ENCODE data around the gene SMKR1. TPM values are rescaled to one million over a fixed set of nuclear protein-coding genes. Genes with fewer than 3 reads are reported as not detected.

SMKR1 gene
- total RNA-seq, 1 experiment from 2014 or later, result 7.4 TPM

GRCh38 chr7:129503725-129504124, 1.4 kb downstream of the SMKR1 start:
- no peak for TF ChIP-seq EZH2 (IDR thresholded peaks at IDR 0.05; ENCODE audit: low read length, unreplicated experiment)
- no peak for TF ChIP-seq CTCF (conservative IDR thresholded peaks at IDR 0.05; ENCODE audit: low read depth, low read length)
- TF ChIP-seq EZH2phosphoT487 (IDR thresholded peaks at IDR 0.05; ENCODE audit: borderline replicate concordance, low read length), result no peak
- Histone ChIP-seq H3K4me1 (ENCODE audit: insufficient read depth, low read length) (0 out of 2 replicates have a peak, but pooled peaks cover 8% of the 10 kb centered on the region), H4K20me1 (ENCODE audit: low read length) (no peaks in the 10 kb centered on the region), H3K9me2 (replicated peaks; ENCODE audit: low read length) (no peaks in the 10 kb centered on the region), H3K27ac (ENCODE audit: low read length) (no peak overlapping the region), H3K4me3 (ENCODE audit: low read length) (no peak overlapping the region), H3K9ac (ENCODE audit: low read length) (no peak overlapping the region), H3K4me2 (ENCODE audit: low read length) (no peak overlapping the region), H3F3A (ENCODE audit: low read length, unreplicated experiment) (no peaks in the 10 kb centered on the region), H2AFZ (ENCODE audit: low read length) (no peak overlapping the region), H3K79me2 (ENCODE audit: low read length) (no peaks in the 10 kb centered on the region), H3K9me3 (ENCODE audit: low read length) (no peaks in the 10 kb centered on the region), H3K27me3 (ENCODE audit: low read length) (no peaks in the 10 kb centered on the region), H3K36me3 (ENCODE audit: low read depth, low read length) (no peaks in the 10 kb centered on the region)
- BruUV-seq (replicated peaks), result no TSS peak
- POLR2A ChIA-PET (ENCODE audit: unreplicated experiment), result interaction anchor here (0.6 kb wide), 1 partner anchor 97 kb away, joined by 4 read pairs; no protein-coding TSS in a partner anchor
- no peak for ATAC-seq
- CTCF ChIA-PET, result interaction anchor here (0.6 to 0.8 kb wide), 3 partner anchors 12 to 126 kb away, joined by 3 to 7 read pairs (median 3); no protein-coding TSS in a partner anchor
- intact Hi-C loops (cut with micrococcal nuclease), result loop anchor here (2.0 kb wide), 1 partner anchor 27 kb away; no protein-coding TSS in a partner anchor
- DNase-seq, result no peak

GRCh38 chr7:129512192-129512591, 9.9 kb downstream of the SMKR1 start:
- intact Hi-C loops (cut with micrococcal nuclease), result no loop called here
- ChIA-PET CTCF (no interaction called here), POLR2A (ENCODE audit: unreplicated experiment) (no interaction called here)
- H3K9me2 ChIP-seq (replicated peaks; ENCODE audit: low read length), result no peaks in the 10 kb centered on the region
- no peaks in the 10 kb centered on the region for H3K27me3 ChIP-seq (ENCODE audit: low read length)
- H3K79me2 ChIP-seq (ENCODE audit: low read length), result no peaks in the 10 kb centered on the region
- H3K36me3 ChIP-seq (ENCODE audit: low read depth, low read length), result no peaks in the 10 kb centered on the region
- H3K9me3 ChIP-seq (ENCODE audit: low read length), result no peaks in the 10 kb centered on the region
- ATAC-seq (no peak), DNase-seq (no peak)
- no peak overlapping the region for H3K9ac ChIP-seq (ENCODE audit: low read length)
- H3K4me3 ChIP-seq (ENCODE audit: low read length), result no peak overlapping the region
- no TSS peak for BruUV-seq (replicated peaks)
- H2AFZ ChIP-seq (ENCODE audit: low read length), result no peak overlapping the region
- no peaks in the 10 kb centered on the region for H3K4me1 ChIP-seq (ENCODE audit: insufficient read depth, low read length)
- H3K27ac ChIP-seq (ENCODE audit: low read length), result no peak overlapping the region
- no peak overlapping the region for H3K4me2 ChIP-seq (ENCODE audit: low read length)
- no peaks in the 10 kb centered on the region for H4K20me1 ChIP-seq (ENCODE audit: low read length)
- no peak for TF ChIP-seq CTCF (conservative IDR thresholded peaks at IDR 0.05; ENCODE audit: low read depth, low read length)
- TF ChIP-seq EZH2phosphoT487 (IDR thresholded peaks at IDR 0.05; ENCODE audit: borderline replicate concordance, low read length), result no peak
- no peak for TF ChIP-seq EZH2 (IDR thresholded peaks at IDR 0.05; ENCODE audit: low read length, unreplicated experiment)
- no peaks in the 10 kb centered on the region for H3F3A ChIP-seq (ENCODE audit: low read length, unreplicated experiment)

- intact Hi-C loops (cut with micrococcal nuclease), result no loop called here
- no peak overlapping the region for H3K4me2 ChIP-seq (ENCODE audit: low read length)
- no peaks in the 10 kb centered on the region for H3K4me1 ChIP-seq (ENCODE audit: insufficient read depth, low read length)
- H2AFZ ChIP-seq (ENCODE audit: low read length), result no peak overlapping the region
- H3K27ac ChIP-seq (ENCODE audit: low read length), result no peak overlapping the region
- no peaks in the 10 kb centered on the region for H3K36me3 ChIP-seq (ENCODE audit: low read depth, low read length)
- no peaks in the 10 kb centered on the region for H3K9me2 ChIP-seq (replicated peaks; ENCODE audit: low read length)
- no peak for DNase-seq
- no peak overlapping the region for H3K4me3 ChIP-seq (ENCODE audit: low read length)
- no TSS peak for BruUV-seq (replicated peaks)
- H3K9me3 ChIP-seq (ENCODE audit: low read length), result no peaks in the 10 kb centered on the region
- no peak for TF ChIP-seq EZH2 (IDR thresholded peaks at IDR 0.05; ENCODE audit: low read length, unreplicated experiment)
- no peak for TF ChIP-seq CTCF (conservative IDR thresholded peaks at IDR 0.05; ENCODE audit: low read depth, low read length)
- no peak for TF ChIP-seq EZH2phosphoT487 (IDR thresholded peaks at IDR 0.05; ENCODE audit: borderline replicate concordance, low read length)
- H3K79me2 ChIP-seq (ENCODE audit: low read length), result no peaks in the 10 kb centered on the region
- ChIA-PET CTCF (no interaction called here), POLR2A (ENCODE audit: unreplicated experiment) (no interaction called here)
- no peaks in the 10 kb centered on the region for H3F3A ChIP-seq (ENCODE audit: low read length, unreplicated experiment)
- no peaks in the 10 kb centered on the region for H3K27me3 ChIP-seq (ENCODE audit: low read length)
- H4K20me1 ChIP-seq (ENCODE audit: low read length), result no peaks in the 10 kb centered on the region
- no peak for ATAC-seq
- no peak overlapping the region for H3K9ac ChIP-seq (ENCODE audit: low read length)
Measured at GRCh38 chr7:129513546-129513945, 11.2 kb downstream of the SMKR1 start.
